ENCODE data around the gene ZNF335.

- no peak for TF ChIP-seq EP300 (IDR thresholded peaks at IDR 0.05)
- TF ChIP-seq, protein P1, sequence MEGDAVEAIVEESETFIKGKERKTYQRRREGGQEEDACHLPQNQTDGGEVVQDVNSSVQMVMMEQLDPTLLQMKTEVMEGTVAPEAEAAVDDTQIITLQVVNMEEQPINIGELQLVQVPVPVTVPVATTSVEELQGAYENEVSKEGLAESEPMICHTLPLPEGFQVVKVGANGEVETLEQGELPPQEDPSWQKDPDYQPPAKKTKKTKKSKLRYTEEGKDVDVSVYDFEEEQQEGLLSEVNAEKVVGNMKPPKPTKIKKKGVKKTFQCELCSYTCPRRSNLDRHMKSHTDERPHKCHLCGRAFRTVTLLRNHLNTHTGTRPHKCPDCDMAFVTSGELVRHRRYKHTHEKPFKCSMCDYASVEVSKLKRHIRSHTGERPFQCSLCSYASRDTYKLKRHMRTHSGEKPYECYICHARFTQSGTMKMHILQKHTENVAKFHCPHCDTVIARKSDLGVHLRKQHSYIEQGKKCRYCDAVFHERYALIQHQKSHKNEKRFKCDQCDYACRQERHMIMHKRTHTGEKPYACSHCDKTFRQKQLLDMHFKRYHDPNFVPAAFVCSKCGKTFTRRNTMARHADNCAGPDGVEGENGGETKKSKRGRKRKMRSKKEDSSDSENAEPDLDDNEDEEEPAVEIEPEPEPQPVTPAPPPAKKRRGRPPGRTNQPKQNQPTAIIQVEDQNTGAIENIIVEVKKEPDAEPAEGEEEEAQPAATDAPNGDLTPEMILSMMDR (IDR thresholded peaks at IDR 0.05): no peak
Measured at GRCh38 chr20:45999557-46000261, 27.7 kb upstream of the ZNF335 start.
